GM23338 (cell line): ENCODE measurements around the gene HTR3B. TPM values are rescaled to one million over a fixed set of nuclear protein-coding genes. Genes with fewer than 3 reads are reported as not detected.

Experiments used
- ATAC-seq: fragments of 200-7000 bp; cut with Tn5 transposase; 3 replicates; pipeline ENCODE4 v1.9.1; 2020
- DNase-seq: peaks from one replicate; pipeline ENCODE4 v3.0.0-alpha.2; 2015; ENCODE audit warnings: low spot score
- H2AFZ ChIP-seq: fragments of 200-600 bp; sonication (generic); 2 replicates; pipeline ENCODE4 v1.8.0; 2016; ENCODE audit warnings: antibody characterized with exemption, mild to moderate bottlenecking, moderate library complexity
- H3F3A ChIP-seq: fragments of 200-600 bp; sonication (generic); replicated peaks from 2 replicates; pipeline ENCODE4 v1.8.0; 2017; ENCODE audit warnings: antibody characterized with exemption, mixed run types, low read depth
- H3K27ac ChIP-seq: fragments of 200-600 bp; sonication (generic); 2 replicates; pipeline ENCODE4 v1.6.1; 2016; ENCODE audit warnings: low read depth
- H3K27me3 ChIP-seq: fragments of 200-600 bp; sonication (generic); 2 replicates; pipeline ENCODE4 v1.8.0; 2016; ENCODE audit warnings: mild to moderate bottlenecking, mixed run types, moderate library complexity; ENCODE audit not compliant: insufficient read depth
- H3K36me3 ChIP-seq: fragments of 200-600 bp; sonication (generic); 2 replicates; pipeline ENCODE4 v1.8.0; 2016; ENCODE audit warnings: mild to moderate bottlenecking; ENCODE audit not compliant: insufficient read depth
- H3K4me1 ChIP-seq: fragments of 200-600 bp; sonication (generic); 2 replicates; pipeline ENCODE4 v1.8.0; 2016; ENCODE audit warnings: mild to moderate bottlenecking, moderate library complexity; ENCODE audit not compliant: insufficient read depth
- H3K4me2 ChIP-seq: fragments of 200-600 bp; sonication (generic); 2 replicates; pipeline ENCODE4 v1.7.1; 2017; ENCODE audit warnings: mixed run types
- H3K4me3 ChIP-seq: fragments of 200-600 bp; sonication (generic); 2 replicates; pipeline ENCODE4 v1.6.1; 2016; ENCODE audit warnings: mixed run types
- H3K79me2 ChIP-seq: fragments of 200-600 bp; sonication (generic); replicated peaks from 2 replicates; pipeline ENCODE4 v1.8.0; 2017; ENCODE audit warnings: mild to moderate bottlenecking; ENCODE audit not compliant: insufficient read depth
- H3K9me2 ChIP-seq: fragments of 200-600 bp; sonication (generic); 2 replicates; pipeline ENCODE4 v1.8.0; 2017; ENCODE audit not compliant: insufficient read depth
- H4K20me1 ChIP-seq: fragments of 200-600 bp; sonication (generic); replicated peaks from 2 replicates; pipeline ENCODE4 v1.8.0; 2017; ENCODE audit warnings: mild to moderate bottlenecking; ENCODE audit not compliant: insufficient read depth
- H3K27ac Mint-ChIP-seq: 2 replicates; pipeline ENCODE4 v1.8.0; 2020; ENCODE audit warnings: inconsistent platforms, mild to moderate bottlenecking, moderate library complexity, mixed read lengths
- H3K27me3 Mint-ChIP-seq: 3 replicates; pipeline ENCODE4 v1.8.0; 2022; ENCODE audit warnings: low read depth, mild to moderate bottlenecking, moderate library complexity, mixed read lengths, inconsistent platforms; ENCODE audit not compliant: insufficient read depth, poor library complexity
- H3K36me3 Mint-ChIP-seq: 3 replicates; pipeline ENCODE4 v1.8.0; 2021; ENCODE audit warnings: low read depth, mild to moderate bottlenecking, inconsistent platforms, moderate library complexity, mixed read lengths
- H3K4me1 Mint-ChIP-seq: 3 replicates; pipeline ENCODE4 v1.8.0; 2020; ENCODE audit warnings: mild to moderate bottlenecking, inconsistent platforms, mixed read lengths
- H3K4me3 Mint-ChIP-seq: 3 replicates; pipeline ENCODE4 v1.8.0; 2021; ENCODE audit warnings: moderate library complexity, mild to moderate bottlenecking, inconsistent platforms, mixed read lengths
- H3K9me3 Mint-ChIP-seq: 3 replicates; pipeline ENCODE4 v1.8.0; 2020; ENCODE audit warnings: moderate library complexity, mild to moderate bottlenecking, inconsistent platforms, mixed read lengths
- CREB1 ChIP-seq: fragments of 250-450 bp; sonication (Bioruptor Pico); IDR thresholded peaks from 2 replicates; pipeline ENCODE4 v1.5.0; 2020; ENCODE audit warnings: low read depth, mild to moderate bottlenecking, moderate library complexity
- ETS1 ChIP-seq: IDR thresholded peaks from 2 replicates; pipeline ENCODE4 v1.6.1; 2016; ENCODE audit warnings: antibody characterized with exemption
- EZH2 ChIP-seq: fragments of 200-600 bp; sonication (generic); IDR thresholded peaks from one replicate; pipeline ENCODE4 v1.8.0; 2017; ENCODE audit warnings: antibody characterized with exemption, mild to moderate bottlenecking, low read depth; ENCODE audit not compliant: unreplicated experiment
- EZH2phosphoT487 ChIP-seq: fragments of 200-600 bp; sonication (generic); IDR thresholded peaks from one replicate; pipeline ENCODE4 v1.8.1; 2018; ENCODE audit warnings: antibody characterized with exemption; ENCODE audit not compliant: unreplicated experiment
- JUNB ChIP-seq: IDR thresholded peaks from one replicate; pipeline ENCODE4 v1.6.1; 2016; ENCODE audit warnings: antibody characterized with exemption; ENCODE audit not compliant: unreplicated experiment
- NANOG ChIP-seq: IDR thresholded peaks from 2 replicates; pipeline ENCODE4 v1.6.1; 2016; ENCODE audit warnings: antibody characterized with exemption, borderline replicate concordance
- POLR2AphosphoS5 ChIP-seq: IDR thresholded peaks from 2 replicates; pipeline ENCODE4 v1.6.1; 2016; ENCODE audit warnings: antibody characterized with exemption, low read depth
- REST ChIP-seq: IDR thresholded peaks from one replicate; pipeline ENCODE4 v1.6.1; 2018; ENCODE audit warnings: antibody characterized with exemption; ENCODE audit not compliant: unreplicated experiment
- STAT1 ChIP-seq: IDR thresholded peaks from one replicate; pipeline ENCODE4 v1.6.1; 2016; ENCODE audit warnings: antibody characterized with exemption; ENCODE audit not compliant: unreplicated experiment
- ZNF114 ChIP-seq: fragments of 250-450 bp; sonication (Bioruptor Pico); IDR thresholded peaks from 2 replicates; pipeline ENCODE4 v1.5.0; 2020; ENCODE audit warnings: mild to moderate bottlenecking, moderate library complexity
- ZNF331 ChIP-seq: fragments of 250-450 bp; sonication (Bioruptor Pico); IDR thresholded peaks from 2 replicates; pipeline ENCODE4 v1.5.0; 2020; ENCODE audit warnings: low read depth, mild to moderate bottlenecking, moderate library complexity
- polyA plus RNA-seq: library from polyadenylated mRNA; unstranded; fragments of >200 nt; fragmentation: Nextera tagmentation; extraction: Ambion mirVana; gene quantifications from 2 replicates; pipeline ENCODE4 v1.2.1, GENCODE V29; 2016
- total RNA-seq: library from RNA; depleted of rRNA; stranded (reverse); fragments of >200 nt; shearing (Covaris generic); gene quantifications from 2 replicates; pipeline ENCODE4 v1.2.3, GENCODE V29; 2014
- TF ChIP-seq, protein P1 (sequence below), 2 experiments: fragments of 200-600 bp in 1 of 2; sonication (generic) in 1 of 2; conservative IDR thresholded peaks; 2 replicates each; pipeline versions ENCODE4 v1.5.1 to v1.6.1; 2016 to 2017; ENCODE audit warnings: antibody characterized with exemption in 2 of 2, low read depth in 2 of 2, mild to moderate bottlenecking in 2 of 2, moderate library complexity in 1 of 2
- TF ChIP-seq, protein P2 (sequence below): fragments of 250-450 bp; sonication (Bioruptor Pico); IDR thresholded peaks from 2 replicates; pipeline ENCODE4 v1.5.0; 2020; ENCODE audit warnings: mild to moderate bottlenecking, moderate library complexity

HTR3B gene
- total and polyA plus RNA-seq, 2 experiments from 2014 or later: not detected

DNA sequence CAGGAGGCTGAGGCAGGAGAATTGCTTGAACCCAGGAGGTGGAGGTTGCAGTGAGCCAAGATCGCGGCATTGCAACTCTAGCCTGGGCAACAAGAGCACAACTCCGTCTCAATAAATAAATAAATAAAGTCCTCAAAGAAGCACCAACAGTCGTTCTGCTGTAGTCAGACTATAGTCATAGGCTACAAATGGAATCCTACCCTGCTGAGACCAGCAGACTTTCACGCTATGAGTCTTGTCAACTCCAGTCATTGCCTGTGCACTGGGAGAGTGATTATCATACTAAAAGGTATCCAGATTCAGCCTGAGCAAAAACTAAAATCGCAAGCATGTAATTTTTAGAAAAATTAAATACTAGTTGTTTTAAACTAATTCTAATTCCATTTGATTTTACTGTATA, 48.8 kb upstream of the HTR3B start:
- Mint-ChIP-seq H3K27me3 (peaks cover 13% of the 10 kb centered on the region), H3K36me3 (peaks cover 34% of the 10 kb centered on the region), H3K27ac (peak overlapping the region; percentile 66), H3K9me3 (peaks cover 6% of the 10 kb centered on the region), H3K4me3 (no peak overlapping the region), H3K4me1 (peaks cover 55% of the 10 kb centered on the region)
- no peak for DNase-seq
- Histone ChIP-seq H4K20me1 (no peaks in the 10 kb centered on the region), H3K4me2 (no peak overlapping the region), H3F3A (peaks cover 11% of the 10 kb centered on the region; the same call in 1 of the 2 replicates), H3K4me1 (peaks cover 58% of the 10 kb centered on the region), H3K9me2 (no peaks in the 10 kb centered on the region), H3K27ac (peak overlapping the region; percentile 86), H3K36me3 (peaks cover 12% of the 10 kb centered on the region), H3K4me3 (no peak overlapping the region), H3K79me2 (peaks cover 75% of the 10 kb centered on the region), H2AFZ (no peak overlapping the region), H3K27me3 (no peaks in the 10 kb centered on the region)
- TF ChIP-seq CREB1 (CRISPR knock-in tag): no peak
- TF ChIP-seq, protein P1, sequence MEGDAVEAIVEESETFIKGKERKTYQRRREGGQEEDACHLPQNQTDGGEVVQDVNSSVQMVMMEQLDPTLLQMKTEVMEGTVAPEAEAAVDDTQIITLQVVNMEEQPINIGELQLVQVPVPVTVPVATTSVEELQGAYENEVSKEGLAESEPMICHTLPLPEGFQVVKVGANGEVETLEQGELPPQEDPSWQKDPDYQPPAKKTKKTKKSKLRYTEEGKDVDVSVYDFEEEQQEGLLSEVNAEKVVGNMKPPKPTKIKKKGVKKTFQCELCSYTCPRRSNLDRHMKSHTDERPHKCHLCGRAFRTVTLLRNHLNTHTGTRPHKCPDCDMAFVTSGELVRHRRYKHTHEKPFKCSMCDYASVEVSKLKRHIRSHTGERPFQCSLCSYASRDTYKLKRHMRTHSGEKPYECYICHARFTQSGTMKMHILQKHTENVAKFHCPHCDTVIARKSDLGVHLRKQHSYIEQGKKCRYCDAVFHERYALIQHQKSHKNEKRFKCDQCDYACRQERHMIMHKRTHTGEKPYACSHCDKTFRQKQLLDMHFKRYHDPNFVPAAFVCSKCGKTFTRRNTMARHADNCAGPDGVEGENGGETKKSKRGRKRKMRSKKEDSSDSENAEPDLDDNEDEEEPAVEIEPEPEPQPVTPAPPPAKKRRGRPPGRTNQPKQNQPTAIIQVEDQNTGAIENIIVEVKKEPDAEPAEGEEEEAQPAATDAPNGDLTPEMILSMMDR (conservative IDR thresholded peaks at IDR 0.05; ENCODE audit: low read depth in 2 of 2): no peak
- no peak for TF ChIP-seq ZNF331 (CRISPR knock-in tag)
- TF ChIP-seq JUNB: no peak
- no peak for TF ChIP-seq POLR2AphosphoS5
- TF ChIP-seq REST: no peak
- TF ChIP-seq ZNF114: no peak
- TF ChIP-seq NANOG: no peak
- no peak for TF ChIP-seq ETS1
- TF ChIP-seq EZH2: no peak
- TF ChIP-seq, protein P2, sequence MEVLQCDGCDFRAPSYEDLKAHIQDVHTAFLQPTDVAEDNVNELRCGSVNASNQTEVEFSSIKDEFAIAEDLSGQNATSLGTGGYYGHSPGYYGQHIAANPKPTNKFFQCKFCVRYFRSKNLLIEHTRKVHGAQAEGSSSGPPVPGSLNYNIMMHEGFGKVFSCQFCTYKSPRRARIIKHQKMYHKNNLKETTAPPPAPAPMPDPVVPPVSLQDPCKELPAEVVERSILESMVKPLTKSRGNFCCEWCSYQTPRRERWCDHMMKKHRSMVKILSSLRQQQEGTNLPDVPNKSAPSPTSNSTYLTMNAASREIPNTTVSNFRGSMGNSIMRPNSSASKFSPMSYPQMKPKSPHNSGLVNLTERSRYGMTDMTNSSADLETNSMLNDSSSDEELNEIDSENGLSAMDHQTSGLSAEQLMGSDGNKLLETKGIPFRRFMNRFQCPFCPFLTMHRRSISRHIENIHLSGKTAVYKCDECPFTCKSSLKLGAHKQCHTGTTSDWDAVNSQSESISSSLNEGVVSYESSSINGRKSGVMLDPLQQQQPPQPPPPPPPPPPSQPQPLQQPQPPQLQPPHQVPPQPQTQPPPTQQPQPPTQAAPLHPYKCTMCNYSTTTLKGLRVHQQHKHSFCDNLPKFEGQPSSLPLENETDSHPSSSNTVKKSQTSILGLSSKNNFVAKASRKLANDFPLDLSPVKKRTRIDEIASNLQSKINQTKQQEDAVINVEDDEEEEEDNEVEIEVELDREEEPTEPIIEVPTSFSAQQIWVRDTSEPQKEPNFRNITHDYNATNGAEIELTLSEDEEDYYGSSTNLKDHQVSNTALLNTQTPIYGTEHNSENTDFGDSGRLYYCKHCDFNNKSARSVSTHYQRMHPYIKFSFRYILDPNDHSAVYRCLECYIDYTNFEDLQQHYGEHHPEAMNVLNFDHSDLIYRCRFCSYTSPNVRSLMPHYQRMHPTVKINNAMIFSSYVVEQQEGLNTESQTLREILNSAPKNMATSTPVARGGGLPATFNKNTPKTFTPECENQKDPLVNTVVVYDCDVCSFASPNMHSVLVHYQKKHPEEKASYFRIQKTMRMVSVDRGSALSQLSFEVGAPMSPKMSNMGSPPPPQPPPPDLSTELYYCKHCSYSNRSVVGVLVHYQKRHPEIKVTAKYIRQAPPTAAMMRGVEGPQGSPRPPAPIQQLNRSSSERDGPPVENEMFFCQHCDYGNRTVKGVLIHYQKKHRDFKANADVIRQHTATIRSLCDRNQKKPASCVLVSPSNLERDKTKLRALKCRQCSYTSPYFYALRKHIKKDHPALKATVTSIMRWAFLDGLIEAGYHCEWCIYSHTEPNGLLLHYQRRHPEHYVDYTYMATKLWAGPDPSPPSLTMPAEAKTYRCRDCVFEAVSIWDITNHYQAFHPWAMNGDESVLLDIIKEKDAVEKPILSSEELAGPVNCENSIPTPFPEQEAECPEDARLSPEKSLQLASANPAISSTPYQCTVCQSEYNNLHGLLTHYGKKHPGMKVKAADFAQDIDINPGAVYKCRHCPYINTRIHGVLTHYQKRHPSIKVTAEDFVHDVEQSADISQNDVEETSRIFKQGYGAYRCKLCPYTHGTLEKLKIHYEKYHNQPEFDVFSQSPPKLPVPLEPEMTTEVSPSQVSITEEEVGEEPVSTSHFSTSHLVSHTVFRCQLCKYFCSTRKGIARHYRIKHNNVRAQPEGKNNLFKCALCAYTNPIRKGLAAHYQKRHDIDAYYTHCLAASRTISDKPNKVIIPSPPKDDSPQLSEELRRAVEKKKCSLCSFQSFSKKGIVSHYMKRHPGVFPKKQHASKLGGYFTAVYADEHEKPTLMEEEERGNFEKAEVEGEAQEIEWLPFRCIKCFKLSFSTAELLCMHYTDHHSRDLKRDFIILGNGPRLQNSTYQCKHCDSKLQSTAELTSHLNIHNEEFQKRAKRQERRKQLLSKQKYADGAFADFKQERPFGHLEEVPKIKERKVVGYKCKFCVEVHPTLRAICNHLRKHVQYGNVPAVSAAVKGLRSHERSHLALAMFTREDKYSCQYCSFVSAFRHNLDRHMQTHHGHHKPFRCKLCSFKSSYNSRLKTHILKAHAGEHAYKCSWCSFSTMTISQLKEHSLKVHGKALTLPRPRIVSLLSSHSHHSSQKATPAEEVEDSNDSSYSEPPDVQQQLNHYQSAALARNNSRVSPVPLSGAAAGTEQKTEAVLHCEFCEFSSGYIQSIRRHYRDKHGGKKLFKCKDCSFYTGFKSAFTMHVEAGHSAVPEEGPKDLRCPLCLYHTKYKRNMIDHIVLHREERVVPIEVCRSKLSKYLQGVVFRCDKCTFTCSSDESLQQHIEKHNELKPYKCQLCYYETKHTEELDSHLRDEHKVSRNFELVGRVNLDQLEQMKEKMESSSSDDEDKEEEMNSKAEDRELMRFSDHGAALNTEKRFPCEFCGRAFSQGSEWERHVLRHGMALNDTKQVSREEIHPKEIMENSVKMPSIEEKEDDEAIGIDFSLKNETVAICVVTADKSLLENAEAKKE: no peak
- no peak for TF ChIP-seq STAT1
- TF ChIP-seq EZH2phosphoT487: no peak
- no peak; the same call in 2 of the 3 replicates for ATAC-seq
